GM12892 (cell line): ENCODE data around the gene PIAS1.

Source experiments
- POLR2A ChIP-seq: IDR thresholded peaks from 2 replicates; pipeline ENCODE4 v1.6.1; 2011; ENCODE audit warnings: low read depth, low read length, control low read depth
- POLR2AphosphoS5 ChIP-seq: IDR thresholded peaks from 2 replicates; pipeline ENCODE4 v1.6.1; 2011; ENCODE audit warnings: low read depth, low read length, control low read depth
- TAF1 ChIP-seq: IDR thresholded peaks from 2 replicates; pipeline ENCODE4 v1.6.1; 2011; ENCODE audit warnings: low read depth, mild to moderate bottlenecking, control low read depth, low read length, borderline replicate concordance

DNA sequence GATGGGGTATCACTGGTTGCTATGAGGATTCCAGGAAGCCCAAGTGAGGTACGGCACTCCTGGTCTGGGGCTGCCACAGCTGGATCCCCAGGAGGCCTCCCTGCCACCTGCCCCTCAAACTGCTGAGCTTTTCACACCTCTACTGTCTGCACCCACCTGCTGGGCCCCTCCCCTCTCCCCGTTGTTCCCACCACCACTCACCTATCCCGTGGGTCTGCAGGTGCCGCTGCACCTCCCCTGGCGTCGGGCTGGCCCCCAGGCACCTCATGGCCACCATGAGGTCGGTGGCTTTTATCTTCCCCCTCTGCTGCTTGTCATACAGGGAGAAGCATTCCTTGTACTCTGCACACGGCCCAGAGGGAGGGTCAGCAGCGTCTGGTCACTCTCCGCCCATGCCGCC is 145.2 kb downstream of the PIAS1 start:
- TF ChIP-seq POLR2A: peak; percentile 43; the same call in 1 of the 2 replicates
- TF ChIP-seq POLR2AphosphoS5: peak; percentile 46; the same call in 1 of the 2 replicates
- TF ChIP-seq TAF1: no peak
